ENCODE results near the gene OSMR.

OSMR gene

DNA sequence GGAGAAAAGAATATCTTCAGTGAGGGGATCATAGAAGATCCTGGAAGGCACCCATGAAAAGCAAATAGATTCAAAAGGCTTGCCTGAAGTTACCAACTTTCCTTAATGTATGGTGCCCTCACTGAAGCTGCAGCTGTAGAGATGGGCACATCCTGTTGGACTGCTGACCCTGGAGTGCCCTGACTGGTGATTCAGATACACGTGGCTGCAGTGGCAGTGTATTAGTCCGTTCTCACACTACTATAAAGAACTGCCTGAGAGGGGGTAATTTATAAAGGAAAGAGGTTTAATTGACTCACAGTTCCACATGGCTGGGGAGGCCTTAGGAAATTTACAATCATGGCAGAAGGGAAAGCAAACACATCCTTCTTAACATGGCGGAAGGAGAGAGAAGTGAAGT, 80.3 kb downstream of the OSMR start:
- Histone ChIP-seq H3K36me3 (ENCODE audit: insufficient read depth, low read length) (no peaks in the 10 kb centered on the region), H3F3A (ENCODE audit: low read depth) (no peaks in the 10 kb centered on the region), H3K27me3 (ENCODE audit: insufficient read depth, low read length, poor library complexity, severe bottlenecking) (no peaks in the 10 kb centered on the region), H3K4me1 (ENCODE audit: insufficient read depth, low read length, poor library complexity, severe bottlenecking) (no peaks in the 10 kb centered on the region), H3K79me2 (ENCODE audit: insufficient read depth, low read length) (no peaks in the 10 kb centered on the region), H2AFZ (ENCODE audit: low read length) (no peak overlapping the region), H4K20me1 (ENCODE audit: insufficient read depth, low read length, poor library complexity, severe bottlenecking) (no peaks in the 10 kb centered on the region), H3K9me3 (ENCODE audit: insufficient read depth, low read depth, low read length) (no peaks in the 10 kb centered on the region), H3K9ac (ENCODE audit: low read depth, low read length, poor library complexity, severe bottlenecking) (no peak overlapping the region), H3K4me2 (ENCODE audit: low read depth, low read length, poor library complexity, severe bottlenecking) (no peak overlapping the region), H3K4me3 (ENCODE audit: low read length, poor library complexity, severe bottlenecking) (no peak overlapping the region), H3K9me2 (replicated peaks; ENCODE audit: low read depth, low read length) (no peaks in the 10 kb centered on the region)
- TF ChIP-seq EZH2phosphoT487 (IDR thresholded peaks at IDR 0.05; ENCODE audit: borderline replicate concordance): no peak

DNA sequence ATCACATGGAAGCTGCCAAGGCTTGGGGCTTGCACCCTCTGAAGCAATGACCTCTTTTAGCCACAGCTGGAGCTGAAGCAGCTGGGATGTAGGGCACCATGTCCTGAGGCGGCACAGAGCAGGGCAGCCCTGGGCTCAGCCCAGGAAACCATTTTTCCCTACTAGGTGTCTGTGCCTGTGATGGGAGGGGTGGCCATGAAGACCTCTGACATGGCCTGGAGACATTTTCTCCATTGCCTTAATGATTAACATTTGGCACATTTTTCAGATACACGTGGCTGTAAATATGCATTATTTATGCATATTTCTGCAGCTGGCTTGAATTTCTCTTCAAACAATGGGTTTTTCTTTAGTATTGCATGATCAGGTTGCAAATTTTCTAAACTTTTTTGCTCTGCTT, 81.7 kb downstream of the OSMR start:
- no peak overlapping the region for H3K9ac ChIP-seq (ENCODE audit: low read depth, low read length, poor library complexity, severe bottlenecking)
- TF ChIP-seq CTCF (conservative IDR thresholded peaks at IDR 0.05; ENCODE audit: low read length) (no peak), EZH2phosphoT487 (IDR thresholded peaks at IDR 0.05; ENCODE audit: borderline replicate concordance) (no peak)

GRCh38 chr5:38929838-38930237, 84.0 kb downstream of the OSMR start:
- Histone ChIP-seq H3K4me1 (ENCODE audit: insufficient read depth, low read length, poor library complexity, severe bottlenecking) (no peaks in the 10 kb centered on the region), H3K4me3 (ENCODE audit: low read length, poor library complexity, severe bottlenecking) (no peak overlapping the region), H2AFZ (ENCODE audit: low read length) (no peak overlapping the region), H3K4me2 (ENCODE audit: low read depth, low read length, poor library complexity, severe bottlenecking) (no peak overlapping the region), H3F3A (ENCODE audit: low read depth) (no peaks in the 10 kb centered on the region), H3K36me3 (ENCODE audit: insufficient read depth, low read length) (no peaks in the 10 kb centered on the region), H3K9me3 (ENCODE audit: insufficient read depth, low read depth, low read length) (no peaks in the 10 kb centered on the region), H3K9me2 (replicated peaks; ENCODE audit: low read depth, low read length) (no peaks in the 10 kb centered on the region), H3K9ac (ENCODE audit: low read depth, low read length, poor library complexity, severe bottlenecking) (no peak overlapping the region), H3K79me2 (ENCODE audit: insufficient read depth, low read length) (no peaks in the 10 kb centered on the region), H4K20me1 (ENCODE audit: insufficient read depth, low read length, poor library complexity, severe bottlenecking) (no peaks in the 10 kb centered on the region), H3K27me3 (ENCODE audit: insufficient read depth, low read length, poor library complexity, severe bottlenecking) (no peaks in the 10 kb centered on the region)
- TF ChIP-seq EZH2phosphoT487 (IDR thresholded peaks at IDR 0.05; ENCODE audit: borderline replicate concordance) (no peak), CTCF (conservative IDR thresholded peaks at IDR 0.05; ENCODE audit: low read length) (no peak)

More for the DNA sequence above, 81.7 kb downstream of the OSMR start:
- no peak overlapping the region for H3K4me2 ChIP-seq (ENCODE audit: low read depth, low read length, poor library complexity, severe bottlenecking)
- H4K20me1 ChIP-seq (ENCODE audit: insufficient read depth, low read length, poor library complexity, severe bottlenecking): no peaks in the 10 kb centered on the region
- H3F3A ChIP-seq (ENCODE audit: low read depth): no peaks in the 10 kb centered on the region
- H3K36me3 ChIP-seq (ENCODE audit: insufficient read depth, low read length): no peaks in the 10 kb centered on the region
- H3K4me3 ChIP-seq (ENCODE audit: low read length, poor library complexity, severe bottlenecking): no peak overlapping the region
- no peaks in the 10 kb centered on the region for H3K27me3 ChIP-seq (ENCODE audit: insufficient read depth, low read length, poor library complexity, severe bottlenecking)
- no peaks in the 10 kb centered on the region for H3K4me1 ChIP-seq (ENCODE audit: insufficient read depth, low read length, poor library complexity, severe bottlenecking)
- H3K9me3 ChIP-seq (ENCODE audit: insufficient read depth, low read depth, low read length): no peaks in the 10 kb centered on the region
- H3K9me2 ChIP-seq (replicated peaks; ENCODE audit: low read depth, low read length): no peaks in the 10 kb centered on the region
- H3K79me2 ChIP-seq (ENCODE audit: insufficient read depth, low read length): no peaks in the 10 kb centered on the region
- no peak overlapping the region for H2AFZ ChIP-seq (ENCODE audit: low read length)

GRCh38 chr5:38931731-38932130, 85.9 kb downstream of the OSMR start:
- Histone ChIP-seq H3K9ac (ENCODE audit: low read depth, low read length, poor library complexity, severe bottlenecking) (no peak overlapping the region), H4K20me1 (ENCODE audit: insufficient read depth, low read length, poor library complexity, severe bottlenecking) (no peaks in the 10 kb centered on the region), H3K4me3 (ENCODE audit: low read length, poor library complexity, severe bottlenecking) (no peak overlapping the region), H2AFZ (ENCODE audit: low read length) (no peak overlapping the region), H3K4me2 (ENCODE audit: low read depth, low read length, poor library complexity, severe bottlenecking) (no peak overlapping the region), H3K36me3 (ENCODE audit: insufficient read depth, low read length) (no peaks in the 10 kb centered on the region), H3K9me3 (ENCODE audit: insufficient read depth, low read depth, low read length) (no peaks in the 10 kb centered on the region), H3K4me1 (ENCODE audit: insufficient read depth, low read length, poor library complexity, severe bottlenecking) (no peaks in the 10 kb centered on the region), H3K79me2 (ENCODE audit: insufficient read depth, low read length) (no peaks in the 10 kb centered on the region), H3K9me2 (replicated peaks; ENCODE audit: low read depth, low read length) (no peaks in the 10 kb centered on the region), H3K27me3 (ENCODE audit: insufficient read depth, low read length, poor library complexity, severe bottlenecking) (no peaks in the 10 kb centered on the region), H3F3A (ENCODE audit: low read depth) (no peaks in the 10 kb centered on the region)
- TF ChIP-seq EZH2phosphoT487 (IDR thresholded peaks at IDR 0.05; ENCODE audit: borderline replicate concordance): no peak
- TF ChIP-seq CTCF (conservative IDR thresholded peaks at IDR 0.05; ENCODE audit: low read length): no peak

Data from Loucy (cell line).